ENCODE results near the gene ULBP2.

GRCh38 chr6:149967591-149967990, 25.8 kb downstream of the ULBP2 start:
- TF ChIP-seq, protein P1, sequence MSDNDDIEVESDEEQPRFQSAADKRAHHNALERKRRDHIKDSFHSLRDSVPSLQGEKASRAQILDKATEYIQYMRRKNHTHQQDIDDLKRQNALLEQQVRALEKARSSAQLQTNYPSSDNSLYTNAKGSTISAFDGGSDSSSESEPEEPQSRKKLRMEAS (IDR thresholded peaks at IDR 0.05): no peak
- TF ChIP-seq POLR2A (IDR thresholded peaks at IDR 0.05; ENCODE audit: control extremely low read depth in 1 of 2, low read depth in 2 of 2, low read length in 2 of 2): no peak
- TF ChIP-seq RAD21 (IDR thresholded peaks at IDR 0.05 in 1 of 2, conservative IDR thresholded peaks at IDR 0.05 in 1 of 2; ENCODE audit: low read depth in 2 of 2, low read length in 2 of 2): no peak
- TF ChIP-seq CTCF (IDR thresholded peaks at IDR 0.05; ENCODE audit: control extremely low read depth in 1 of 3, insufficient read depth in 1 of 3, low read depth in 1 of 3, low read length in 3 of 3): no peak
- no peak for TF ChIP-seq FOSL1 (IDR thresholded peaks at IDR 0.05; ENCODE audit: insufficient read depth, low read depth, low read length)
- TF ChIP-seq CEBPB (IDR thresholded peaks at IDR 0.05; ENCODE audit: low read depth, low read length): no peak
- TF ChIP-seq GTF2F1 (IDR thresholded peaks at IDR 0.05; ENCODE audit: borderline replicate concordance, low read depth, low read length): no peak
- TF ChIP-seq CBX5 (IDR thresholded peaks at IDR 0.05; ENCODE audit: low read depth, low read length): no peak
- no peak for TF ChIP-seq NRF1 (IDR thresholded peaks at IDR 0.05; ENCODE audit: low read depth, low read length)
- no peak for TF ChIP-seq TEAD4 (IDR thresholded peaks at IDR 0.05; ENCODE audit: low read depth, low read length)
- TF ChIP-seq, protein P2, sequence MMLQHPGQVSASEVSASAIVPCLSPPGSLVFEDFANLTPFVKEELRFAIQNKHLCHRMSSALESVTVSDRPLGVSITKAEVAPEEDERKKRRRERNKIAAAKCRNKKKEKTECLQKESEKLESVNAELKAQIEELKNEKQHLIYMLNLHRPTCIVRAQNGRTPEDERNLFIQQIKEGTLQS (IDR thresholded peaks at IDR 0.05; ENCODE audit: insufficient read depth, low read depth, low read length): no peak
- TF ChIP-seq EZH2 (IDR thresholded peaks at IDR 0.05; ENCODE audit: low read depth, low read length, severe bottlenecking): no peak

All from H1 (cell line).